Tracheal epithelial cell (primary cell): ENCODE data around the gene OXLD1. TPM values are rescaled to one million over a fixed set of nuclear protein-coding genes. Genes with fewer than 3 reads are reported as not detected.

Source experiments
- total RNA-seq: library from RNA; depleted of rRNA; stranded (reverse); fragments of >200 nt; gene quantifications from 2 replicates; pipeline ENCODE4 v1.2.1, GENCODE V29; 2014

The OXLD1 gene
- 57.8 and 61.0 TPM in 2 replicates for total RNA-seq

GRCh38 chr17:81666342-81667191 lies at the start of gene OXLD1, which contains the start of gene CCDC137:
TSS of gene OXLD1 (minus strand) at chr17:81666605. CDS start at chr17:81666577, 28 bp downstream.
TSS of gene CCDC137 (plus strand) at chr17:81666737. CDS start at chr17:81666767, 30 bp downstream.

DNA sequence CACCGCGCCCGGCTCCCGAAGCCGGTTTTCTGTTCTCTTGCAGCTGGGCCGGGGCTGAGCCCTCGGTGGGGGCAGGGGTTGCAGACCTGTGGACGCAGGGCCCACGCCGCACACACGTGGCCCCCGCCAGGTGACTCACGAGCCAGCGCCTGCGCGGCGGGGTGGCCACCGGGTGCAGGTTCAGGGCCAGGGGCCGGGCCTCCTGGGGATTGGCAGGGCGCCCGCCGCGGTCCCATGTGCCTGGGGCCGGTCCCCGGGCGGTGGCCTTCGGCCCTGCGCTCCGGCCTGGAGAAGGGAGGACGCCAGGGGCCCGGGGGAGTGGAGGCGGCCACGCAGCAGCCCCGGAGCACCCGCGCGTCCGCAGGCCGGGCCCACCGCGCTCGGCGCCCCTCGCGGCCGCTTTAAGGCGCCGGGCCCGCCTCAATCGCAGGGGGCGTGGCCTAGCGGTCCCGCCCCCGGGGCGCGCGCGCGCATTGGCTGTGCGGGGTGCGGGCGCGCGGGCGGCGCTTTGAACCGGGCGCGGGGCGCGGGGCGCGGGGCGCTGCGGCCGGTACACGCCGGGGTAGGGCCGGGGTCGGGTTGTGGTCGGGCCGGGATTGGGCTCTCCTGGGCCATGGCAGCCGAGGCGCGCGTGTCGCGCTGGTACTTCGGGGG lies 45.5 kb upstream of the OXLD1 start, which contains the start of gene SLC25A10:
Gene SLC25A10 (plus strand): TSS at position 471 of the 654 bp plus-strand sequence. CDS start 143 bp downstream, at position 614.

DNA sequence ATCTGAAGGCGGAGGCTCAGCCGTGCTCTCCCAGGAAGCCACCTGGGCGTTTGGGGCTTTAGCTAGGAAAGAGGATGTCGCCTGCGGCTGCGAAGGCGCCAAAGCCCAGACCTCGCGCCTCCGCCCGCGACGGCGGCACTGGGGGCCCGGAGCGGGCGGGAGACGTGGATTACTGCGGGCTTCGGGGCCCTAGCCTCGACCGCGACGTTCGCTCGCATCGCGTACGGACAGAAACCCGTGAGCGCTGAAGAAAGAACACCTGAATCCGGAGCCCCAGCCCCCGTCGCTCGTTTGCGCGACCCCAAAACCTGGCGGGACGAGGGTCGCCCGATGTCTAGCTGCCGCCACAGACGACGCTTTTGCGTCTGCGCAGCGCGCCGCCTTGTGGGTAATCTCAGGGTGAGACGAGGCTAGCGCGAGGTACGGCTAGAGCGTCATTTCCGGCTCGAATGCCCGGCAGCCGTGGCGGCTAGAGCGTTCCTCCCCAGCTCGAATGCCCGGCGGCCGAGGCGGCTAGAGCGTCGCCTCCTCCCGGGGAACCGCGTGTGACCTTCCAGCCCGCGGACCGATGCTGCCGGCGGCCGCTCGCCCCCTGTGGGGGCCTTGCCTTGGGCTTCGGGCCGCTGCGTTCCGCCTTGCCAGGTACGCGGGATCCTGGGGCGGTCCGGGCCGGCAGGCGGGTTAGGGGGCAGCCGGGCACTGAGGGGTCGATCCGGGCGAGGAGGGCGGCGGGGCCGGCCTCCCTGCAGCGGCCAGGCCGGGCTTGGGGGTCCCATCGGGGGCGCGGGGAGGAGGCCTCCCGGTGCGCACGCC lies 36.7 kb upstream of the OXLD1 start, which contains the start of gene MRPL12:
Gene MRPL12 (plus strand): TSS at position 434 of the 813 bp plus-strand sequence. CDS start 135 bp downstream, at position 569.

DNA sequence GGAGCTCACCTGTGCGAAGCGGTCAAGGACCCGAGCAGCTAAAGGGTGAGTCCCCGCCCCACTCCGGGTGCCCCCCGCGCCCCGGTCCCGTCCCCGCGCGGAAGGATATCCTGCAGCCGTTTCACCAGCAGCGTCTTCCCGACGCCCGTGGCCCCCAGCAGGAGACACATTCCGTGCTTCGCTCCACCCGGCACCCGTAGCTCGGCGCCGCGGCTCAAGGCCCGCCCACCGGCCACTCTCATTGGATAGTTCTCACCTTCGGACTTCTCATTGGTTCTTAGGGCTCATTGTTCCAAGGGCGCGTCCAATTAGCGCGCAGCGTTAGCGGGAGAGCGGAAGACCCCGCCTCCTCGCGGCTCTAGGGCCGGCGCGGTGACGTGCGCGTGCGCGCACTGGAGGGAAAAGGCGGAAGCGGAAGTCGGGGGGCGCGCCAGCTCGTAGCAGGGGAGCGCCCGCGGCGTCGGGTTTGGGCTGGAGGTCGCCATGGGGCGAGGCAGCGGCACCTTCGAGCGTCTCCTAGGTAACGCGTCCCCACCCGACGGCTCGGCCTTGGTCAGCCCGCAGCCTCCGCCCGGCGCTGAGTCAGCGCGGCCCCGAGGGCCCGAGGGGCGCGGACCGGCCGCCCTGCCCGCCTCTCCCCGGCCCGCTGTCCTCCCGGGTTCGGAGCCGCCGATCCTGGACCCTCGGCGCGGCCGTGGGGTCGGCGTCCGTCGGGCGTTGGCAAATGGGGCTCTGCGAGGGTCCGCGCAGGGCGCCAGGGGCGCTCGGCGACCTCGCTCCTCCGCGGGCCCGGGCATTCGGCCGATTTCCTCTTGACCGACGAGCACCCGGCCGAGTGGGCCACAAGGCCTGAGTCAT lies 17.4 kb upstream of the OXLD1 start, which contains the start of the genes ARL16 and HGS:
Gene ARL16 (minus strand): TSS at position 214 of the 858 bp plus-strand sequence. CDS start 44 bp downstream, at position 170.
Gene HGS (plus strand): TSS at position 428 of the 858 bp plus-strand sequence. CDS start 56 bp downstream, at position 484.

GRCh38 chr17:81656118-81656743 lies 10.2 kb downstream of the OXLD1 start, which contains the start of gene PDE6G:
TSS of gene PDE6G (minus strand) at chr17:81656542. CDS start at chr17:81653305, 3,237 bp downstream.

GRCh38 chr17:81636505-81637288 lies 29.7 kb downstream of the OXLD1 start, which contains the start of the genes NPLOC4 and TSPAN10:
TSS of gene NPLOC4 (minus strand) at chr17:81637112. CDS start at chr17:81636930, 182 bp downstream.
TSS of gene TSPAN10 (plus strand) at chr17:81637196. CDS start at chr17:81642413, 5,217 bp downstream.

Other genes starting within 250 kb of the OXLD1 start
- 1,714 and 6,233 TPM in 2 replicates for gene ACTG1, start 153.8 kb downstream of the OXLD1 start, total RNA-seq
- under 0.01 and 1.9 TPM in 2 replicates for gene FSCN2, start 138.2 kb downstream of the OXLD1 start, total RNA-seq
- gene FAAP100, start 114.3 kb downstream of the OXLD1 start, total RNA-seq: 15.1 and 22.9 TPM in 2 replicates
- gene NPLOC4, start 29.5 kb downstream of the OXLD1 start, total RNA-seq: 44.3 and 48.9 TPM in 2 replicates
- 0.21 and 0.48 TPM in 2 replicates for gene TSPAN10, start 29.4 kb downstream of the OXLD1 start, total RNA-seq
- 0.72 TPM in 1 of 2 replicates, not detected in the other for gene PDE6G, start 10.1 kb downstream of the OXLD1 start, total RNA-seq
- gene CCDC137, start 132 bp upstream of the OXLD1 start, total RNA-seq: 5.8 and 8.7 TPM in 2 replicates
- 21.7 and 27.2 TPM in 2 replicates for gene ARL16, start 17.2 kb upstream of the OXLD1 start, total RNA-seq
- 91.4 and 114 TPM in 2 replicates for gene HGS, start 17.4 kb upstream of the OXLD1 start, total RNA-seq
- 6.3 and 9.8 TPM in 2 replicates for gene MRPL12, start 36.8 kb upstream of the OXLD1 start, total RNA-seq
- 27.9 and 34.5 TPM in 2 replicates for gene SLC25A10, start 45.7 kb upstream of the OXLD1 start, total RNA-seq
- not detected in 2 replicates for gene GCGR, start 137.5 kb upstream of the OXLD1 start, total RNA-seq
- 31.5 and 63.1 TPM in 2 replicates for gene MCRIP1, start 166.7 kb upstream of the OXLD1 start, total RNA-seq
- not detected in 2 replicates for gene PPP1R27, start 168.4 kb upstream of the OXLD1 start, total RNA-seq
- gene P4HB, start 193.9 kb upstream of the OXLD1 start, total RNA-seq: 624 and 855 TPM in 2 replicates
- gene ARHGDIA, start 204.7 kb upstream of the OXLD1 start, total RNA-seq: 124 and 148 TPM in 2 replicates
- gene ALYREF, start 225.0 kb upstream of the OXLD1 start, total RNA-seq: 61.4 and 116 TPM in 2 replicates
- 130 and 132 TPM in 2 replicates for gene ANAPC11, start 225.1 kb upstream of the OXLD1 start, total RNA-seq
- gene NPB, start 235.6 kb upstream of the OXLD1 start, total RNA-seq: 1.9 and 2.6 TPM in 2 replicates
- gene PCYT2, start 244.8 kb upstream of the OXLD1 start, total RNA-seq: 24.3 and 34.5 TPM in 2 replicates